ENCODE data around the gene KCTD21.
A peak's percentile ranks its signal among the peaks of the same experiment; 100 is the strongest.
"Not testable (repeated sequence)": the region's sequence is repeated elsewhere in the genome, so short reads cannot be mapped to it uniquely, and the experiment has no call there.

KCTD21 gene, protein sequence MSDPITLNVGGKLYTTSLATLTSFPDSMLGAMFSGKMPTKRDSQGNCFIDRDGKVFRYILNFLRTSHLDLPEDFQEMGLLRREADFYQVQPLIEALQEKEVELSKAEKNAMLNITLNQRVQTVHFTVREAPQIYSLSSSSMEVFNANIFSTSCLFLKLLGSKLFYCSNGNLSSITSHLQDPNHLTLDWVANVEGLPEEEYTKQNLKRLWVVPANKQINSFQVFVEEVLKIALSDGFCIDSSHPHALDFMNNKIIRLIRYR

DNA sequence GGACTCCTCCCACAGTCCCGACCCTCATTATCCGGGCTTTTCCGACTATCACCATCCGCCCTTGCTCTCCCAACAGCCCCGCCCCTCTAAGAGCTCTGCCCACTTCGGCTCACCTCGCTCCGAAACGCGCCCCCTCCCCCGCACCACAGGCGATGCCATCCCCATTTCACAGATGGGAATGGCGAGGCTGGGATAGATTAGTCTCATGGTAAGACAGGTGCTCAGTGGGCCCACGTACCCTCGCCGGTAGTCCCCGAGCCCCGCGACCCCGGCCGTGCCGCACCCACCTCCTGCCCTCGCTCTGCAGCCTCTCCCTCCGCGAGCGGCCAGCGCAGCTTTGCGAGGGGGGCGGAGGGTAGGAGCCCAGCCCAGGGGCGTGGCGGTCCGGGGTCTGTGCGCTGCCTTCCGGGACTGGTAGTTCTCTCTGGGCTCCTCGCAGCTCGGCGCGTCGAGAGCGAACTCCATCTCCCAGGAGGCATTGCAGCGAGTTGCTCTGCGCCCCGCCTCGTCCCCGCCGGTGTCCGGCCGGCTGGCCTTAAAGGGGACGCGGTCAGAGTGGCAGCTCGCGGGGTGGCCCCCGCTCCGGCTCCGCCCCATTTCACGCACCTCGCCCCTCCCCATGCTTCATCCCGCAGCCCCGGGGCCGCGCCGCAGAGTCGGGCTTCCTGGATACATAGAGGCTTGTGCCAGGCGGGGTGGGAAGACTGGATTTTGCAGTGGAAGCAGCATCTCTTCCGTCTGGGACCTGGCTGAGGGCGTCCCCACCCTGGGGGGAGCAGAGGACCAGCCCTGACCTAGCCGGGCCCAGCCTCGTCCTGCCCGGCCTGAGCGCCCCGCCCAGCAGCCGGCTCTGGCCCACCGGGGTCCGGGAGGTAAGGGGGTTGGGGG is at the start of gene KCTD21, which contains the start of gene USP35:
Gene KCTD21 (minus strand): TSS at position 341 of the 888 bp plus-strand sequence. CDS start 14,072 bp downstream, outside the sequence.
Gene USP35 (plus strand): TSS at position 634 of the 888 bp plus-strand sequence. CDS start 7,327 bp downstream, outside the sequence.
- H3K27ac Mint-ChIP-seq = peak within 1 kb of the TSS; percentile 98
- no peaks in the 10 kb centered on the region for H3K9me3 Mint-ChIP-seq
- H3K4me1 Mint-ChIP-seq = peaks cover 59% of the 10 kb centered on the region

GRCh38 chr11:78237293-78238046 is 49.0 kb upstream of the KCTD21 start:
- H3K4me1 Mint-ChIP-seq = no peaks in the 10 kb centered on the region
- H3K27ac Mint-ChIP-seq = no peak overlapping the region
- H3K27me3 Mint-ChIP-seq = no peaks in the 10 kb centered on the region
- peaks cover 18% of the 10 kb centered on the region for H3K9me3 Mint-ChIP-seq
- peaks cover 16% of the 10 kb centered on the region for H3K36me3 Mint-ChIP-seq
- no peak overlapping the region for H3K4me3 Mint-ChIP-seq

More for the DNA sequence above, at the start of gene KCTD21, which contains the start of gene USP35:
- Mint-ChIP-seq H3K36me3 (no peaks in the 10 kb centered on the region), H3K27me3 (no peaks in the 10 kb centered on the region), H3K4me3 (peak within 1 kb of the TSS; percentile 99)

DNA sequence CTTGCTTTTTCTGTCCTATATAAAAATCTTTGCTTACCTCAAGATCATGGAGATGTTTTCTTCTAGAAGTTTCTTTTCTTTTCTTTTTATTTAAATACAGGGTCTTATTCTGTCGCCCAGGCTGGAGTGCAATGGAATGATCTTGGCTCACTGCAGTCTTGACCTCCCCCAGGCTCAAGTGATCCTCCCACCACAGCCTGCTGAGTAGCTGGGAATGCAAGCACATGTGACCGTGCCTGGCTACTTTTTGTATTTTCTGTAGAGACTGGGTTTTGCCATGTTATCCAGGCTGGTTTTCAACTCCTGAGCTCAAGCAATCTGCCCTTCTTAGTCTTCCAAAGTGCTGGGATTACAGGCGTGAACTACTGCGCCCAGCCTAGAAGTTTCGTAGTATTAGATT is 45.6 kb upstream of the KCTD21 start:
- H3K36me3 Mint-ChIP-seq = peaks cover 9% of the 10 kb centered on the region
- no peak overlapping the region for H3K4me3 Mint-ChIP-seq
- peaks cover 6% of the 10 kb centered on the region for H3K4me1 Mint-ChIP-seq
- no peak overlapping the region for H3K27ac Mint-ChIP-seq
- peaks cover 10% of the 10 kb centered on the region for H3K9me3 Mint-ChIP-seq
- H3K27me3 Mint-ChIP-seq = no peaks in the 10 kb centered on the region

DNA sequence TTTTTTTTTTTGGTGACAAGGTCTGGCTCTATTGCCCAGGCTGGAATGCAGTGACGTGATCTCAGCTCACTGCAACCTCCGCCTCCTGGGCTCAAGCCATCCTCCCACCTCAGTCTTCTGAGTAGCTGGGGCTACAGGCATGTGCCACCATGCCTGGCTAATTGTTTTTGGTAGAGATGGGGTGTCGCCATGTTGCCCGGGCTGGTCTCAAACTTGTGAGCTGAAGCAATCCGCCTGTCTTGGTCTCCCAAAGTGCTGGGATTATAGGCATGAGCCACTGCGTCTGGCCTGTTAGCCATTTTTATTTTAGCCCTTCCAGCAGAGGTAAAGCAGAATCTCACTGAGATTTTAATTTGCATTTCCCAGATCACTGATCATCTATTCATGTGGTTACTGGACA is 44.6 kb upstream of the KCTD21 start:
- not testable (repeated sequence) for H3K4me3 Mint-ChIP-seq, H3K36me3 Mint-ChIP-seq, H3K4me1 Mint-ChIP-seq, H3K27ac Mint-ChIP-seq, H3K27me3 Mint-ChIP-seq
- H3K9me3 Mint-ChIP-seq = peaks cover 10% of the 10 kb centered on the region

DNA sequence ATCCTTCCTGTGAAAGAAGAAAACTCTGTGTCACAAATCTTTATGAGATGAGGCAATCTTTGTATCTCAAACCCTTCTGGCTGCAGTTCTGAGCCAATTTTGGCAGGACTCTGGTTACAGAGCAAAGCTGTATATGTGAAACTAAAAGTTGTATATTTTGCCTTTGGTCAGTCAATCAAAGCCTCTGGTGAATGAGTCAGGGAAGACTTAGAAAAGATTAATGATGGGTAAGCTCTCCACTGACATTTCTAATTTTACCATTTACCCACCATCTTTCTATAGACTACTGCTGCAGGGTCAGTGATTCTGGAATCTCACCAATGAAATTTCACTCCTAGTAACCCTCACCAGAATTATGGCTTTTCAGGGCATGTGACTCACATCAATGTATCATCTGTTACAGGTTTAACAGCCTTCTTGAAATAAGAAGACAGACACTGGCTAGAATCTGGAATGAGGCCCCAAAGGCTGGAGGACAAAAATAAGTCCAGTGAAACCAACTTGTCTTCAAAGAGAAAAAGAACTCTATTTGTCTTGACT is 43.6 kb upstream of the KCTD21 start:
- Mint-ChIP-seq H3K27me3 (no peaks in the 10 kb centered on the region), H3K4me1 (peaks cover 6% of the 10 kb centered on the region), H3K36me3 (peaks cover 9% of the 10 kb centered on the region), H3K27ac (no peak overlapping the region), H3K4me3 (no peak overlapping the region), H3K9me3 (peaks cover 1% of the 10 kb centered on the region)

- Mint-ChIP-seq H3K4me3 (no peak overlapping the region), H3K9me3 (no peaks in the 10 kb centered on the region), H3K36me3 (peaks cover under 1% of the 10 kb centered on the region), H3K4me1 (peaks cover 6% of the 10 kb centered on the region), H3K27me3 (no peaks in the 10 kb centered on the region), H3K27ac (peak overlapping the region; percentile 33)
Measured at GRCh38 chr11:78230161-78230877, 41.9 kb upstream of the KCTD21 start.

DNA sequence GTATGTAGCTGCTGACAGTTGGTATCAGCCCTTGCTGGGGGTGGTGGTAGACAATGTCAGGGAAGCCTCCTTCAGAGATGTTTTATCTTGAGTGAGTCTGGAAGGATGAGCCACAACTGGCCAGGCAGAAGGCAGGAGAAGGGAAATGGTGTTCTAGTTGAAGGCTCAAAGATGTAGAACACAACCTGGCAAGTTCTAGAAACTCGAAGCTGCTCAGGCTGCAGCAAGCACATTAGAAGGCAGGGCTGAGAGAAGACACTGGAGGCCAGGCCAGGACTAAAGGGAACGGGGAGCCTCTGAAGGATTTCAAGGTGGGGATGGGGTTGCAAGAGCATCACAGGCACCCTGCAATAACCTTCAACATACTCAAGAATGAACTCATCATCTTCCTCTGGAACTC is 40.7 kb upstream of the KCTD21 start:
- Mint-ChIP-seq H3K9me3 (no peaks in the 10 kb centered on the region), H3K4me1 (peaks cover 6% of the 10 kb centered on the region), H3K27ac (no peak overlapping the region), H3K4me3 (no peak overlapping the region), H3K36me3 (no peaks in the 10 kb centered on the region), H3K27me3 (no peaks in the 10 kb centered on the region)

GRCh38 chr11:78228467-78228866 is 40.0 kb upstream of the KCTD21 start:
- peaks cover 9% of the 10 kb centered on the region for H3K4me1 Mint-ChIP-seq
- no peaks in the 10 kb centered on the region for H3K36me3 Mint-ChIP-seq
- no peaks in the 10 kb centered on the region for H3K27me3 Mint-ChIP-seq
- H3K4me3 Mint-ChIP-seq = no peak overlapping the region
- H3K9me3 Mint-ChIP-seq = no peaks in the 10 kb centered on the region
- H3K27ac Mint-ChIP-seq = no peak overlapping the region

- Mint-ChIP-seq H3K4me1 (peaks cover 10% of the 10 kb centered on the region), H3K27ac (no peak overlapping the region), H3K36me3 (no peaks in the 10 kb centered on the region), H3K4me3 (no peak overlapping the region), H3K27me3 (no peaks in the 10 kb centered on the region), H3K9me3 (no peaks in the 10 kb centered on the region)
Measured at GRCh38 chr11:78227921-78228320, 39.5 kb upstream of the KCTD21 start.

DNA sequence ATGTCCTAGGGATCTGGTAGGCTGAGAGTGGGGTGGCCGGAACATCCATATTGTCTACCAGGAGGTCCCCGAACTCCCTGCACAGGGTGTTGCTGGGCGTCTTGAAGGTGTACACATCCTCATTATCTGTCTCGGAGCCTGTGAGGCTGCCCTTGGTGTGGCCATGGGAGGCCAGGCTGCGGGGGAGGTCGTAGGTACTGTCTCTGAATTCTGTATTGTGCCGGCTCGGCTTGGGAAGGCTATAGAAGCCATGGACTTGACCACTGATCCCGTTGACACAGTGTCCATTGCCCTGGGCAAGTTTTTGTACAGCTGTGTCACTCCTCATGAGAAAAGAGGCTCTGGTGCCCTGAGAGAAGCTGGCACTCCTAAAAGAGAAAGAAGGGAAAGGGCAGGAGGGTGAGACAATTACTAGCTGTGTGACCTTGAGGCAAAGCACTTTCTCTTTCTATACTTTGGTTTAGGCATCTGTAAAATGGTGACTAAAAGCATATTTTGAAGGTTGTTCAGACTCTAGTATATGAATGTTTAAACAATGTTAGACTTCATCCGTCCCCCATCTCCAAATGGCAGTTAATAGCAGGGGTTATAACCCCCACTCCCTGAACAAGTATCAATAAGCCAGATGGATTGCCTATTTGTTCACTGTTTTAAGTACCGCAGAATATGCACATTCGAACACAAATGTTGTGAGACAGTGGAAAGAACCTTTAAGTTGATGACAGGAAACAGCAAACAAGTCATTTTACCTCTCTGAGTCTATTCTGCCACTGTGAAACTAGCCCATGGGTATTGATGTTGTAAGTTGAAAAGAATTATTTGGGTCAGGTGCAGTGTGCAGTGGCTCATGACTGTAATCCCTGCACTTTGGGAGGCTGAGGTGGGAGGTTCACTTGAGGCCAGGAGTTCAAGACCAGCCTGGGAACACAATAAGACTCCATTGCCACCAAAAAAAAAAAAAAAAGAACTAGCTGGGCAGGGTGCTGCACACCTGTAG is 38.6 kb upstream of the KCTD21 start:
- Mint-ChIP-seq H3K27ac (no peak overlapping the region), H3K27me3 (no peaks in the 10 kb centered on the region), H3K36me3 (no peaks in the 10 kb centered on the region), H3K4me3 (no peak overlapping the region), H3K9me3 (no peaks in the 10 kb centered on the region), H3K4me1 (peaks cover 10% of the 10 kb centered on the region)

DNA sequence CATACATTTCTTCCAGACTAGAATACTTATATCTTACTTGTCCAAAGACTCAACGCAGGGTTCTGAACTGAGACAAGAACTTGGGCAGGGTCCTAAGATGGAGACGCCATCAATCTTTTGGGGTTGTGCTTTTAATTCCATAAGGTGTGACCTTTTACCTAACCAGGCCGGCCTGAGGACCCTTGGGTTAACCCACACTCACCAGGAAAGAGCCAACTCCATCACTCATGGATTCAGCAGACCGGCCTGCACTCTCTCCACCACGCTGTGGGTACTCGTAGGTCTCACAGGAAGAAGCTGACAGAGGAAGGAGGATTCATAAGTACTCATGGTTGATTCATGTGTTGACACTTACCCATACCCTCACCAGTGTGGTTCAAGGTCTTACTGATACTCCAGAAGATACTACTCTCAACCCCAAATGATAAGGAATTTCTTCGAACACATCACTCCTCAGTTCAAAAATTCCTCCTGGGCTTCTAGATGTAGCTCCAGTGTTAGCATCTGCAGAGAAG is 36.5 kb upstream of the KCTD21 start:
- no peak overlapping the region for H3K27ac Mint-ChIP-seq
- H3K36me3 Mint-ChIP-seq = no peaks in the 10 kb centered on the region
- H3K4me1 Mint-ChIP-seq = peaks cover 5% of the 10 kb centered on the region
- H3K9me3 Mint-ChIP-seq = no peaks in the 10 kb centered on the region
- no peak overlapping the region for H3K4me3 Mint-ChIP-seq
- no peaks in the 10 kb centered on the region for H3K27me3 Mint-ChIP-seq

DNA sequence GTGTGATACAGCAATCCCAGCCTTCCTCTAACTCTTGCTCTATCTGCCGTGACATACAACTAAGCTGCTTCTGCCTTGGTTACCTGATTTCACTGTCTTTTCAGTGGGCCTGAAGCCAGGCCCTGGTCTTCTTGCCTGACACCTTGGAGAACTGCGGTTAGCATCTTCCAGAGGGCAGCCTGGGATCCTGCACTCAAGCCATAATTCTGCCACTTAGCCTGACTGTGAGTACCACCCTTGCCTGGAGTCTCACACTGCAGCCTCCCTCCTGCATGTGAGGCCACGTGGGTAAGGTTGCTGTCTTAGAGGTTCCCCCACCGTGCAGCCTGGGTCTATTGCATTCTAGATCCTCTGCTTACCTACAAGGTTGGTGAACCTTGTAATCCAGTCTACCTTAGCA is 36.1 kb upstream of the KCTD21 start:
- Mint-ChIP-seq H3K36me3 (no peaks in the 10 kb centered on the region), H3K4me1 (peaks cover 4% of the 10 kb centered on the region), H3K27ac (no peak overlapping the region), H3K27me3 (no peaks in the 10 kb centered on the region), H3K4me3 (no peak overlapping the region), H3K9me3 (no peaks in the 10 kb centered on the region)

GRCh38 chr11:78223320-78223954 is 35.0 kb upstream of the KCTD21 start:
- H3K4me1 Mint-ChIP-seq = peaks cover 4% of the 10 kb centered on the region
- no peak overlapping the region for H3K27ac Mint-ChIP-seq
- no peaks in the 10 kb centered on the region for H3K9me3 Mint-ChIP-seq
- no peak overlapping the region for H3K4me3 Mint-ChIP-seq
- peaks cover 2% of the 10 kb centered on the region for H3K36me3 Mint-ChIP-seq
- no peaks in the 10 kb centered on the region for H3K27me3 Mint-ChIP-seq
